ENCODE results near the gene NFATC2.
A peak's percentile ranks its signal among the peaks of the same experiment; 100 is the strongest.

NFATC2 gene

GRCh38 chr20:51444922-51445438 is 97.5 kb downstream of the NFATC2 start:
- Histone ChIP-seq H4K20me1 (no peaks in the 10 kb centered on the region), H3K27me3 (no peaks in the 10 kb centered on the region), H3K4me3 (no peak overlapping the region), H3K27ac (peak overlapping the region; percentile 35), H3K4me1 (peaks cover 60% of the 10 kb centered on the region), H3K9me3 (no peaks in the 10 kb centered on the region), H3K4me2 (0 out of 2 replicates have a peak overlapping the region, but pooled peaks have one; percentile 77), H3K36me3 (peaks cover 52% of the 10 kb centered on the region), H3K9ac (no peak overlapping the region)
- TF ChIP-seq Cebpa-rat (IDR thresholded peaks at IDR 0.05), result no peak

DNA sequence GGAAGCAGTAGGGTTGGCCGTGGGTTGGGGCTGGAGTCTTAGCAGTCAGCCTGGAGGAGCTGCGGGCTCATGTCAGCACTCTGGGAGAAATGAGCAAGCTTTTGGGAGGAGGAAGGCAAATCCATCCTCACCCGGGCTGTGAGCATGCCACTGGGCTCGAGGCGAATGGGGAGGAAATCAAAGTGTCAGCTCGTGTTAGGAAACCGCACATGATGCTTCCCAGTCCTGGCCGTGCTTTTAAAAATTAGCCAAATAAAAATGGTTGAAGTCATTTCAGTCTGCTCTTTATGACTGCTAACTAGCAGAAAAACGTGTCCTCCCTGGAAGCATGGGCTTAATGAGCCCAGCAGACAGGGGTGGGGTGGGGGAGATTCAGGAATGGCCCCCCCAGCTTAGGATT is 98.1 kb downstream of the NFATC2 start:
- Histone ChIP-seq H4K20me1 (no peaks in the 10 kb centered on the region), H3K27ac (peak overlapping the region; percentile 35), H3K4me2 (peak overlapping the region; percentile 77; the same call in 1 of the 2 replicates), H3K4me3 (no peak overlapping the region), H3K27me3 (no peaks in the 10 kb centered on the region), H3K9me3 (no peaks in the 10 kb centered on the region), H3K9ac (no peak overlapping the region), H3K4me1 (peaks cover 65% of the 10 kb centered on the region), H3K36me3 (peaks cover 51% of the 10 kb centered on the region)
- no peak for TF ChIP-seq Cebpa-rat (IDR thresholded peaks at IDR 0.05)

DNA sequence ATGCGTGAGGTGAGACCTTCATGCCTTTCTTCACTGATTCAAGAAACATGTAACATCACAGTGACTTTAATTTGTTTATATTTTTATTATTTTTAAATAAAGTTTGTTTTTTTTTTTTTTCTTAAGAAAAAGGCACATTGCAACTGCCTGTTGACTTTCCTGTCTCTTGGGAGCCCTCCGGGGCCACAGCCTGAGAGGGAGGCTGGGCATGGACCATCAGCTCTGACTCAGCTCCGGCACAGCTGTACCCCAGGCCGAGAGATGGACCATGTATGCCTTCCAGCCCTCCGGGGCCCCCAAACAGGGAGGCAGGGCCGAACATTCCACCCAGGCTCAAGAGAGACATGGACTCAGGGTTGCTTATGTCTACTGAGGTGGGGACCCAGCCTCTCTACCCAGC is 99.9 kb downstream of the NFATC2 start:
- Histone ChIP-seq H3K9ac (0 out of 2 replicates have a peak overlapping the region, but pooled peaks have one; percentile 21), H3K4me2 (peak overlapping the region; percentile 77), H3K27ac (peak overlapping the region; percentile 49; the same call in 1 of the 2 replicates), H3K27me3 (no peaks in the 10 kb centered on the region), H4K20me1 (no peaks in the 10 kb centered on the region), H3K36me3 (peaks cover 50% of the 10 kb centered on the region), H3K4me3 (no peak overlapping the region), H3K4me1 (peaks cover 68% of the 10 kb centered on the region), H3K9me3 (no peaks in the 10 kb centered on the region)
- TF ChIP-seq Cebpa-rat (IDR thresholded peaks at IDR 0.05), result no peak

DNA sequence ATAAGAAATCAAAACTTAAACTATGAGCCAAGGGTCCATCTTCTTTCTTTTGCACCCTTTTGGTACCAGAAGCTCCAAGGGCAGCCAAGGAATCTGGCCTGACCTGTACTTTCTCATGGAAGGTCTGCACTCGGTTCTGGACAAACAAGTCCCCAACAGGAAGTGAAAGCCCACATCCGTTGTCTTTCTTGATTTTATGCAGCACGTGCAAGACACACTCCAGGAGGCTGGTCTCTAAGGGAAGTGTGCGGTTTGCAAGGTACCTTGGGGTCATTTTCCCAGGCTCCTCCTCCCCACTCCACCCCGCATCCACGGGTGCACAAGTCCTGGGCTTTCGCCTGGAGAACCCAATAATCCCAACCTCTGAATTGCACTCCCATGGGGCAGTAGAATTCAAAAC is 101.9 kb downstream of the NFATC2 start:
- Histone ChIP-seq H3K9me3 (no peaks in the 10 kb centered on the region), H3K4me2 (peak overlapping the region; percentile 67), H3K27ac (peak overlapping the region; percentile 42), H3K4me3 (0 out of 2 replicates have a peak overlapping the region, but pooled peaks have one; percentile 0), H3K27me3 (no peaks in the 10 kb centered on the region), H4K20me1 (no peaks in the 10 kb centered on the region), H3K4me1 (peaks cover 68% of the 10 kb centered on the region), H3K36me3 (peaks cover 40% of the 10 kb centered on the region), H3K9ac (no peak overlapping the region)
- no peak for TF ChIP-seq Cebpa-rat (IDR thresholded peaks at IDR 0.05)

GRCh38 chr20:51439160-51439689 is 103.3 kb downstream of the NFATC2 start:
- Histone ChIP-seq H3K4me3 (no peak overlapping the region), H3K27ac (peak overlapping the region; percentile 62), H3K9ac (no peak overlapping the region), H3K27me3 (no peaks in the 10 kb centered on the region), H4K20me1 (no peaks in the 10 kb centered on the region), H3K36me3 (peaks cover 45% of the 10 kb centered on the region), H3K4me1 (peaks cover 66% of the 10 kb centered on the region), H3K9me3 (no peaks in the 10 kb centered on the region), H3K4me2 (peak overlapping the region; percentile 67)
- no peak for TF ChIP-seq Cebpa-rat (IDR thresholded peaks at IDR 0.05)

GRCh38 chr20:51438136-51438535 is 104.4 kb downstream of the NFATC2 start:
- H3K4me3 ChIP-seq, result no peak overlapping the region
- no peak overlapping the region for H3K9ac ChIP-seq
- H3K9me3 ChIP-seq, result no peaks in the 10 kb centered on the region
- no peaks in the 10 kb centered on the region for H4K20me1 ChIP-seq
- no peak overlapping the region for H3K27ac ChIP-seq
- H3K36me3 ChIP-seq, result peaks cover 44% of the 10 kb centered on the region
- TF ChIP-seq Cebpa-rat (IDR thresholded peaks at IDR 0.05), result no peak
- no peaks in the 10 kb centered on the region for H3K27me3 ChIP-seq
- H3K4me1 ChIP-seq, result peaks cover 66% of the 10 kb centered on the region
- H3K4me2 ChIP-seq, result no peak overlapping the region

DNA sequence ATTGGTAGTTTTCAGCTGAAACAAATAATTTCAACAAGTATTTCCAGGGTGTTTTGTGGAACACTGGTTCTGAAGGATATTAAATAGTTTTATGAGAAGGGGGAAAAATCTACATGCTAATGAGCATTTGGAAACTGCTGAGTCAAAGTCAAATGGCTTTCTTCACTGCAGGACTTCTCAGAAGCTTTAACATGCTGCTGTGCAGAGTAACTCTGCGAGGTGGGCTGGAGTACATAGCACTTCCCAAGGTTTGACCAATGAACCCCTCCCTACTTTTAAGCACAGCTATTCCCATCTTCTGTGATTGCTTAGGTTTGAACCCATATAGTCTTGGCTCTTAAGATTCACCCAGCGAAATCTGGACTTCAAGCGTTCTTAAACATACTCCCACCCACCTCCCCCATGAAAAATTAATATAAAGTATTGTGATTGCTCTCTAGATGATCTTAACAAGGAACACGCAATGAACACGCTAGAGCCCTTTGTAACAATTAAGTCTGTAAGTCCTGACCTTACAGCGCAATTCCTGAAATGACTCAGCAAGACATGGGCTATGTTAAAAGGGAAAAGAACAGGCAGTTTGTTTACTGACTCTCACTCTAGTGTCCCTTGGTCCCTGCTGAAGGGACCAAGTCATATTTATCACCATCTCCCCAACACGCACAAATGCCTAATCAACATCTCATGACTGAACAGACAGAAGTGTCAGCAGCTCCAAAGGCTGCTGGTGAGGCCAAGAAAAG is 105.2 kb downstream of the NFATC2 start:
- H3K4me1 ChIP-seq, result peaks cover 66% of the 10 kb centered on the region
- H3K9me3 ChIP-seq, result no peaks in the 10 kb centered on the region
- H3K4me3 ChIP-seq, result no peak overlapping the region
- H3K27ac ChIP-seq, result no peak overlapping the region
- TF ChIP-seq Cebpa-rat (IDR thresholded peaks at IDR 0.05), result no peak
- no peaks in the 10 kb centered on the region for H3K27me3 ChIP-seq
- no peak overlapping the region for H3K9ac ChIP-seq
- peaks cover 51% of the 10 kb centered on the region for H3K36me3 ChIP-seq
- no peaks in the 10 kb centered on the region for H4K20me1 ChIP-seq
- H3K4me2 ChIP-seq, result no peak overlapping the region

GRCh38 chr20:51434580-51435247 is 107.8 kb downstream of the NFATC2 start:
- peaks cover 57% of the 10 kb centered on the region for H3K36me3 ChIP-seq
- H3K9me3 ChIP-seq, result no peaks in the 10 kb centered on the region
- TF ChIP-seq Cebpa-rat (IDR thresholded peaks at IDR 0.05), result no peak
- H3K27ac ChIP-seq, result no peak overlapping the region
- H3K4me2 ChIP-seq, result peak overlapping the region; percentile 70; the same call in 1 of the 2 replicates
- H3K9ac ChIP-seq, result no peak overlapping the region
- H4K20me1 ChIP-seq, result peaks cover 16% of the 10 kb centered on the region
- no peaks in the 10 kb centered on the region for H3K27me3 ChIP-seq
- H3K4me1 ChIP-seq, result peaks cover 66% of the 10 kb centered on the region
- no peak overlapping the region for H3K4me3 ChIP-seq

- H3K9ac ChIP-seq, result no peak overlapping the region
- peaks cover 53% of the 10 kb centered on the region for H3K36me3 ChIP-seq
- peaks cover 16% of the 10 kb centered on the region for H4K20me1 ChIP-seq
- H3K4me1 ChIP-seq, result peaks cover 66% of the 10 kb centered on the region
- H3K9me3 ChIP-seq, result no peaks in the 10 kb centered on the region
- no peak for TF ChIP-seq Cebpa-rat (IDR thresholded peaks at IDR 0.05)
- no peak overlapping the region for H3K4me3 ChIP-seq
- peak overlapping the region; percentile 70 for H3K4me2 ChIP-seq
- no peaks in the 10 kb centered on the region for H3K27me3 ChIP-seq
- H3K27ac ChIP-seq, result 0 out of 2 replicates have a peak overlapping the region, but pooled peaks have one; percentile 16
Observed at GRCh38 chr20:51434026-51434425, 108.5 kb downstream of the NFATC2 start.

Measured in BLaER1 (cell line).